Loucy (cell line): ENCODE results near the gene ID1.

ENCODE experiments used
- H2AFZ ChIP-seq: fragments of 200-600 bp; sonication (generic); 2 replicates; pipeline ENCODE4 v1.6.0; 2016; ENCODE audit warnings: antibody characterized with exemption, mild to moderate bottlenecking, low read length, moderate library complexity
- H3F3A ChIP-seq: fragments of 200-600 bp; 2 replicates; pipeline ENCODE4 v1.6.0; 2016; ENCODE audit warnings: antibody characterized with exemption, low read depth, mild to moderate bottlenecking
- H3K27me3 ChIP-seq: fragments of 200-600 bp; sonication (generic); 2 replicates; pipeline ENCODE4 v1.6.1; 2014; ENCODE audit warnings: low read length, mild to moderate bottlenecking; ENCODE audit not compliant: insufficient read depth, poor library complexity, severe bottlenecking
- H3K36me3 ChIP-seq: fragments of 200-600 bp; sonication (generic); 2 replicates; pipeline ENCODE4 v1.6.1; 2016; ENCODE audit warnings: low read length; ENCODE audit not compliant: insufficient read depth
- H3K4me1 ChIP-seq: fragments of 200-600 bp; sonication (generic); 2 replicates; pipeline ENCODE4 v1.5.1; 2014; ENCODE audit warnings: low read length, mild to moderate bottlenecking; ENCODE audit not compliant: insufficient read depth, poor library complexity, severe bottlenecking
- H3K4me2 ChIP-seq: fragments of 200-600 bp; sonication (generic); 2 replicates; pipeline ENCODE4 v1.6.0; 2014; ENCODE audit warnings: antibody characterized with exemption, low read length, low read depth, mild to moderate bottlenecking; ENCODE audit not compliant: poor library complexity, severe bottlenecking
- H3K4me3 ChIP-seq: fragments of 200-600 bp; sonication (generic); 2 replicates; pipeline ENCODE4 v1.5.1; 2014; ENCODE audit warnings: low read length, mild to moderate bottlenecking, mixed read lengths; ENCODE audit not compliant: poor library complexity, severe bottlenecking
- H3K79me2 ChIP-seq: fragments of 200-600 bp; sonication (generic); 2 replicates; pipeline ENCODE4 v1.6.1; 2014; ENCODE audit warnings: low read length; ENCODE audit not compliant: insufficient read depth
- H3K9ac ChIP-seq: fragments of 200-600 bp; sonication (generic); 2 replicates; pipeline ENCODE4 v1.6.0; 2014; ENCODE audit warnings: mild to moderate bottlenecking, low read depth, low read length, moderate library complexity; ENCODE audit not compliant: poor library complexity, severe bottlenecking
- H3K9me2 ChIP-seq: fragments of 200-600 bp; sonication (generic); replicated peaks from 2 replicates; pipeline ENCODE4 v1.6.1; 2016; ENCODE audit warnings: low read depth, low read length, mixed read lengths
- H3K9me3 ChIP-seq: fragments of 200-600 bp; sonication (generic); 2 replicates; pipeline ENCODE4 v1.6.1; 2014; ENCODE audit warnings: mild to moderate bottlenecking, antibody characterized with exemption, low read length, low read depth; ENCODE audit not compliant: insufficient read depth
- H4K20me1 ChIP-seq: fragments of 200-600 bp; sonication (generic); 2 replicates; pipeline ENCODE4 v1.6.0; 2014; ENCODE audit warnings: antibody characterized with exemption, low read length, mild to moderate bottlenecking; ENCODE audit not compliant: insufficient read depth, poor library complexity, severe bottlenecking
- EZH2phosphoT487 ChIP-seq: fragments of 200-600 bp; IDR thresholded peaks from 2 replicates; pipeline ENCODE4 v1.6.1; 2018; ENCODE audit warnings: antibody characterized with exemption, mild to moderate bottlenecking, moderate library complexity, borderline replicate concordance
- TF ChIP-seq, protein P1 (sequence below): fragments of 200-600 bp; sonication (generic); conservative IDR thresholded peaks from 2 replicates; pipeline ENCODE4 v1.5.1; 2014; ENCODE audit warnings: mild to moderate bottlenecking, antibody characterized with exemption, low read length

Gene ID1

DNA sequence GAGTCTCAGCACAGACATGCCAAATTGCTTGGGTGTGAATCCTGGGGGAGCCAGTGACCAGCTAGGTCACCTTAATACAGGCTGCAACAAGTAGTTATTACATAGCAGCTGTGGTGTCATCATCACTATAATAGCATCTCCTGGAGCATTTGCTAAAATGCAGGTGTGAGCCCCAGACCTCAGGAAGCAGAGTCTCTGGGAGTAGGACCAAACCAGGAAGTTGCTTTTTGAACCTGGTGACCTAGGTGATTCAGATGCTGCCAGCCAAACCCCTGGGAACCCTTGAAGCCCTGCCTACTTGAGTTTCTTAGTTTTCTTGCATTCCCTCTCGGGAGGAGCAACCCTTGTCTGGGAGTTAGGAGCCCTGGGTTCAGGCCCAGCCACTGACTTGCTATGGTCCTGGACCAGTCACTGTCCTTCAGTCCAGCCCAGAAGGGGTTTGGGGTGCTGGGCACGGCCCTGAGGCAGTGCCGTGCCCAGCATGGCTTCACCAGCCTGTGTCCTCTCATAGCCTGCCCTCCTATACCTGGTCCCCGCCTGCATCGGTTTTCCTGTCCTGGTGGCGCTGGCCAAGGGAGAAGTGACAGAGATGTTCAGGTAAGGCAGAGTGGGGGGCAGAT, 39.3 kb upstream of the ID1 start:
- H3K9ac ChIP-seq, result no peak overlapping the region
- no peaks in the 10 kb centered on the region for H4K20me1 ChIP-seq
- no peak overlapping the region for H3K4me3 ChIP-seq
- no peak overlapping the region for H3K4me2 ChIP-seq
- H3K9me2 ChIP-seq, result no peaks in the 10 kb centered on the region
- H3K79me2 ChIP-seq, result no peaks in the 10 kb centered on the region
- H3F3A ChIP-seq, result no peaks in the 10 kb centered on the region
- H3K9me3 ChIP-seq, result no peaks in the 10 kb centered on the region
- TF ChIP-seq, protein P1, sequence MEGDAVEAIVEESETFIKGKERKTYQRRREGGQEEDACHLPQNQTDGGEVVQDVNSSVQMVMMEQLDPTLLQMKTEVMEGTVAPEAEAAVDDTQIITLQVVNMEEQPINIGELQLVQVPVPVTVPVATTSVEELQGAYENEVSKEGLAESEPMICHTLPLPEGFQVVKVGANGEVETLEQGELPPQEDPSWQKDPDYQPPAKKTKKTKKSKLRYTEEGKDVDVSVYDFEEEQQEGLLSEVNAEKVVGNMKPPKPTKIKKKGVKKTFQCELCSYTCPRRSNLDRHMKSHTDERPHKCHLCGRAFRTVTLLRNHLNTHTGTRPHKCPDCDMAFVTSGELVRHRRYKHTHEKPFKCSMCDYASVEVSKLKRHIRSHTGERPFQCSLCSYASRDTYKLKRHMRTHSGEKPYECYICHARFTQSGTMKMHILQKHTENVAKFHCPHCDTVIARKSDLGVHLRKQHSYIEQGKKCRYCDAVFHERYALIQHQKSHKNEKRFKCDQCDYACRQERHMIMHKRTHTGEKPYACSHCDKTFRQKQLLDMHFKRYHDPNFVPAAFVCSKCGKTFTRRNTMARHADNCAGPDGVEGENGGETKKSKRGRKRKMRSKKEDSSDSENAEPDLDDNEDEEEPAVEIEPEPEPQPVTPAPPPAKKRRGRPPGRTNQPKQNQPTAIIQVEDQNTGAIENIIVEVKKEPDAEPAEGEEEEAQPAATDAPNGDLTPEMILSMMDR, result no peak
- no peak for TF ChIP-seq EZH2phosphoT487
- no peaks in the 10 kb centered on the region for H3K4me1 ChIP-seq
- H3K36me3 ChIP-seq, result peaks cover 74% of the 10 kb centered on the region; the same call in 1 of the 2 replicates
- no peak overlapping the region for H2AFZ ChIP-seq
- no peaks in the 10 kb centered on the region for H3K27me3 ChIP-seq

DNA sequence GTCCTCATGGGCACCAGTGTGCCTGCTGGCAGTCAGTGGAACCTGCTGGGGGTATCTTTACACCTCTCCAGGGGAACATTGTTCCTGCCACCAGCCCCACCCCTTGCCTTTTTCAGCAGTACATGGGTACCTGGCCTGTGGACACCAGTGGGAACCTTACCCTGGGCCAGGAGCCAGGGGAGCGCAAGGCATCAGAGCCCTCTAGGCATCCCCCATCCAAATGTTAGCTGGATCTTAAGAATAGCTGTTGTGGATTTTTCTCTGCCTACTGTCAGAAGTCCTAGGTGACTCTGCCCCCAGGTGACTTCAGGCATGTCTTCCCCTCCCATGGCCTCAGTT, 38.8 kb upstream of the ID1 start:
- Histone ChIP-seq H3K4me3 (no peak overlapping the region), H3K79me2 (no peaks in the 10 kb centered on the region), H3K9me2 (no peaks in the 10 kb centered on the region), H3K4me1 (no peaks in the 10 kb centered on the region), H3K36me3 (peaks cover 69% of the 10 kb centered on the region; the same call in 1 of the 2 replicates), H3K9me3 (no peaks in the 10 kb centered on the region), H3K9ac (no peak overlapping the region), H2AFZ (no peak overlapping the region), H3K27me3 (no peaks in the 10 kb centered on the region), H4K20me1 (no peaks in the 10 kb centered on the region), H3F3A (no peaks in the 10 kb centered on the region), H3K4me2 (no peak overlapping the region)
- TF ChIP-seq, protein P1, result no peak
- TF ChIP-seq EZH2phosphoT487, result no peak

DNA sequence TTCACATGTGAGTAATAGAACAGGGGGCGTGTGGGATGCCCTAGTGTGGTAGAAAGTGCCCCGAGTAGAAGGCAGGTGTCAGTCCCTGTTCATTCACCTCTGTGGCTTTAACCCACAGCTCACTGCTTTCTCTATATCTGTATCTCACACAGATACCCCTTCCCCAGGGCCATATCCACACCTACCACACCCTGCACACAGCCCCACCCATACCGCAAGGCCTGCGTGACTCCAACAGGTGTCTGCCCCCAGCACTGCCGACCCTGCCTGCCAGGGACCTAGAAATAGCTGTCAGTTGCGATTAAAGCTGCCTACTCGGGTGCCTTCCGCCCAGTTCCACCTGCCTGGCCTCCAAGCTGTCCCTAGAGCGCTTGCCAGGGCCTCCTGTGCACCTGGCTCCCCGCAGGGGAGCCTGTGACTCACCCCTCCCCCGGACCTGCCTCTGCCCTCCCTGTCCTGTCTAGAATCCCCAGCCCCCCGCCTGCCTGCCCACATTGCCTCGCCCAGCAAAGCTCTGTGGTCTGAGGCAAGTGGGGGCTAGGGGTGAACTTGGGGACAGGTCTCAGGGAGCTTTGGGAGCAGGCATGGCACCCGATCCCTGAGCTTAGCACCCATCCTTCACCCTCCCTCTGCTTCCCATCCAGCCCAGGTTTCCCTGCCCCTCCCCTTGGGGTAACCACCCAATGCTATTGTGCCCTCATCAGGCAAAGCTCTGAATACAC, 38.3 kb upstream of the ID1 start:
- no peaks in the 10 kb centered on the region for H4K20me1 ChIP-seq
- no peak overlapping the region for H2AFZ ChIP-seq
- H3K4me1 ChIP-seq, result no peaks in the 10 kb centered on the region
- no peak for TF ChIP-seq EZH2phosphoT487
- TF ChIP-seq, protein P1, result no peak
- H3K9ac ChIP-seq, result no peak overlapping the region
- no peaks in the 10 kb centered on the region for H3F3A ChIP-seq
- no peaks in the 10 kb centered on the region for H3K9me3 ChIP-seq
- no peak overlapping the region for H3K4me2 ChIP-seq
- H3K36me3 ChIP-seq, result peaks cover 64% of the 10 kb centered on the region; the same call in 1 of the 2 replicates
- H3K27me3 ChIP-seq, result no peaks in the 10 kb centered on the region
- no peak overlapping the region for H3K4me3 ChIP-seq
- H3K79me2 ChIP-seq, result no peaks in the 10 kb centered on the region
- no peaks in the 10 kb centered on the region for H3K9me2 ChIP-seq
